HepG2 (cell line): ENCODE results near the gene PHYH. TPM values are rescaled to one million over a fixed set of nuclear protein-coding genes. Genes with fewer than 3 reads are reported as not detected.

Source experiments
- MAFK ChIP-seq, 2 experiments: IDR thresholded peaks in 1 of 2; conservative IDR thresholded peaks in 1 of 2; 2 replicates each; pipeline ENCODE4 v1.6.1; 2011; ENCODE audit warnings: improper control_type of control experiment in 2 of 2, low read length in 2 of 2
- MEF2D ChIP-seq: sonication (generic); formaldehyde crosslinking; IDR thresholded peaks from 2 replicates; pipeline ENCODE4 v1.5.1; 2020; ENCODE audit warnings: mild to moderate bottlenecking, missing genetic modification reagents
- PLRG1 ChIP-seq: fragments of 450-650 bp; conservative IDR thresholded peaks from 2 replicates; pipeline ENCODE4 v1.6.1; 2016
- ZBTB40 ChIP-seq, 2 experiments: fragments of 450-650 bp in 1 of 2; sonication (generic) in 1 of 2; formaldehyde crosslinking in 1 of 2; IDR thresholded peaks; 2 replicates each; pipeline versions ENCODE4 v1.6.1 to v1.8.0; 2016 to 2022; ENCODE audit warnings: antibody characterized with exemption in 1 of 2, mild to moderate bottlenecking in 1 of 2, missing genetic modification reagents in 1 of 2
- ZNF598 ChIP-seq: sonication (generic); formaldehyde crosslinking; IDR thresholded peaks from 2 replicates; pipeline ENCODE4 v1.5.1; 2020; ENCODE audit warnings: mild to moderate bottlenecking, missing genetic modification reagents, borderline replicate concordance
- ZNF607 ChIP-seq: sonication (generic); formaldehyde crosslinking; IDR thresholded peaks from 2 replicates; pipeline ENCODE4 v1.5.1; 2020; ENCODE audit warnings: missing genetic modification reagents, mild to moderate bottlenecking, borderline replicate concordance
- ZNF83 ChIP-seq: sonication (generic); formaldehyde crosslinking; IDR thresholded peaks from 2 replicates; pipeline ENCODE4 v1.4.0; 2020; ENCODE audit warnings: missing genetic modification reagents, mild to moderate bottlenecking, borderline replicate concordance
- polyA plus RNA-seq, 8 experiments: library from polyadenylated mRNA; depleted of rRNA in 3 of 8; stranded (reverse) in 7 of 8; unstranded in 1 of 8; fragments of >200 nt; fragmentation: Illumina TruSeq in 4 of 8; extraction: Trizol in 4 of 8; gene quantifications; 2 replicates each; pipeline versions ENCODE4 v1.2.1 to v1.2.3, GENCODE V29; 2011 to 2016; ENCODE audit warnings: low read depth in 4 of 8, missing spikeins in 1 of 8, mixed read lengths in 1 of 8; ENCODE audit not compliant: insufficient read depth in 1 of 8
- total RNA-seq, 5 experiments: library from RNA; depleted of rRNA; stranded (reverse); fragments of >200 nt; fragmentation: Illumina TruSeq; extraction: Trizol; gene quantifications; 2 replicates each; pipeline ENCODE4 v1.2.3, GENCODE V29; 2016; ENCODE audit warnings: low read depth in 1 of 5

Gene PHYH
- total and polyA plus RNA-seq, 2 of the 13 experiments (the other 11 are each of a cell fraction or from before 2014, with no cell fraction given), result 27.2 to 34.5 TPM

DNA sequence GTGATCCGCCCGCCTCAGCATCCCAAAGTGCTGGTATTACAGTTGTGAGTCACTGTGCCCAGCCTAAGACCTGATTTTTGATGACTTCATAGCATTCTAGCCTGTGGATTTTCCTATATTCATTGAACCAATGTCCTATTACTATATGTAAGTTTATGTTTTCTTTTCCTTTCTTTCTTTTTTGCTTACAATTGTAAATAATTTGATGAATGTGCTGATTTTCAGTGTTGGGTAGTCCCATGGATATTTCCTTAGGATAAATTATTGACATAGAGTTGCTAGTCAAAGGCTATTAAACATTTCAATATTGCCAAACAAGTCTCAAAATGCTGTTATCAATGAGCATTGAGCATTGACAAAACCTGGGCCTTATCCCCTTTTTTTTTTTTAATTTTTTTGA is 9.9 kb upstream of the PHYH start (continued):
- TF ChIP-seq ZBTB40 (IDR thresholded peaks at IDR 0.05) (no peak), ZBTB40 (CRISPR knock-in tag; IDR thresholded peaks at IDR 0.05) (no peak), MAFK (conservative IDR thresholded peaks at IDR 0.05 in 1 of 2, IDR thresholded peaks at IDR 0.05 in 1 of 2; ENCODE audit: low read length in 2 of 2) (peak; percentile 45 to 59; a peak in 3 of 4 replicates), ZNF607 (no peak), PLRG1 (no peak), ZNF83 (CRISPR knock-in tag) (no peak), MEF2D (CRISPR knock-in tag) (no peak), ZNF598 (CRISPR knock-in tag) (no peak)
